ENCODE results near the gene SLC7A14.

Gene SLC7A14

GRCh38 chr3:170532573-170532972, 53.3 kb downstream of the SLC7A14 start:
- H3K4me3 ChIP-seq (ENCODE audit: low read depth, low read length) = no peak overlapping the region
- no peak for TF ChIP-seq CTCF (IDR thresholded peaks at IDR 0.05; ENCODE audit: low read depth, low read length)
- in situ Hi-C loops (cut with HindIII; ENCODE audit: low sequenced_read_pairs) = no loop called here
- no peak for DNase-seq (ENCODE audit: low read depth, low spot score)

GRCh38 chr3:170531657-170532335, 54.1 kb downstream of the SLC7A14 start:
- no peak for TF ChIP-seq CTCF (IDR thresholded peaks at IDR 0.05; ENCODE audit: low read depth, low read length)
- no peak for DNase-seq (ENCODE audit: low read depth, low spot score)
- in situ Hi-C loops (cut with HindIII; ENCODE audit: low sequenced_read_pairs) = no loop called here
- H3K4me3 ChIP-seq (ENCODE audit: low read depth, low read length) = no peak overlapping the region

- DNase-seq (ENCODE audit: low read depth, low spot score) = no peak
- in situ Hi-C loops (cut with HindIII; ENCODE audit: low sequenced_read_pairs) = no loop called here
- TF ChIP-seq CTCF (IDR thresholded peaks at IDR 0.05; ENCODE audit: low read depth, low read length) = no peak
- no peak overlapping the region for H3K4me3 ChIP-seq (ENCODE audit: low read depth, low read length)
Observed at GRCh38 chr3:170531054-170531453, 54.8 kb downstream of the SLC7A14 start.

GRCh38 chr3:170529912-170530311, 56.0 kb downstream of the SLC7A14 start:
- no peak overlapping the region for H3K4me3 ChIP-seq (ENCODE audit: low read depth, low read length)
- no peak for DNase-seq (ENCODE audit: low read depth, low spot score)
- in situ Hi-C loops (cut with HindIII; ENCODE audit: low sequenced_read_pairs) = no loop called here
- no peak for TF ChIP-seq CTCF (IDR thresholded peaks at IDR 0.05; ENCODE audit: low read depth, low read length)

- no peak overlapping the region for H3K4me3 ChIP-seq (ENCODE audit: low read depth, low read length)
- no peak for TF ChIP-seq CTCF (IDR thresholded peaks at IDR 0.05; ENCODE audit: low read depth, low read length)
- DNase-seq (ENCODE audit: low read depth, low spot score) = no peak
- in situ Hi-C loops (cut with HindIII; ENCODE audit: low sequenced_read_pairs) = no loop called here
Observed at GRCh38 chr3:170529346-170529745, 56.5 kb downstream of the SLC7A14 start.

GRCh38 chr3:170528726-170529125, 57.1 kb downstream of the SLC7A14 start:
- no peak overlapping the region for H3K4me3 ChIP-seq (ENCODE audit: low read depth, low read length)
- no peak for DNase-seq (ENCODE audit: low read depth, low spot score)
- in situ Hi-C loops (cut with HindIII; ENCODE audit: low sequenced_read_pairs) = no loop called here
- TF ChIP-seq CTCF (IDR thresholded peaks at IDR 0.05; ENCODE audit: low read depth, low read length) = no peak

Measured in astrocyte of the spinal cord (primary cell).